ENCODE results near the gene RPL22.

Gene RPL22

GRCh38 chr1:6172549-6172948 lies 26.8 kb downstream of the RPL22 start:
- no peak for DNase-seq (ENCODE audit: low spot score)

- no peak for DNase-seq (ENCODE audit: low spot score)
Measured at GRCh38 chr1:6171548-6172124, 27.8 kb downstream of the RPL22 start.

- no peak for DNase-seq (ENCODE audit: low spot score)
Measured at GRCh38 chr1:6170742-6171201, 28.6 kb downstream of the RPL22 start.

GRCh38 chr1:6170116-6170741 lies 29.2 kb downstream of the RPL22 start:
- no peak for DNase-seq (ENCODE audit: low spot score)

GRCh38 chr1:6168947-6169586 lies 30.3 kb downstream of the RPL22 start:
- DNase-seq (ENCODE audit: low spot score): no peak

- no peak for DNase-seq (ENCODE audit: low spot score)
Measured at GRCh38 chr1:6167391-6168303, 31.7 kb downstream of the RPL22 start.

- DNase-seq (ENCODE audit: low spot score): no peak
Measured at GRCh38 chr1:6166655-6167390, 32.6 kb downstream of the RPL22 start.

GRCh38 chr1:6166221-6166620 lies 33.2 kb downstream of the RPL22 start:
- DNase-seq (ENCODE audit: low spot score): no peak

- no peak for DNase-seq (ENCODE audit: low spot score)
Measured at GRCh38 chr1:6165441-6165985, 33.9 kb downstream of the RPL22 start.

- DNase-seq (ENCODE audit: low spot score): no peak
Measured at GRCh38 chr1:6165027-6165426, 34.4 kb downstream of the RPL22 start.

GRCh38 chr1:6163973-6164617 lies 35.3 kb downstream of the RPL22 start:
- DNase-seq (ENCODE audit: low spot score): no peak

- DNase-seq (ENCODE audit: low spot score): no peak
Measured at GRCh38 chr1:6163191-6163972, 36.0 kb downstream of the RPL22 start.

GRCh38 chr1:6162773-6163172 lies 36.6 kb downstream of the RPL22 start:
- no peak for DNase-seq (ENCODE audit: low spot score)

GRCh38 chr1:6162341-6162740 lies 37.1 kb downstream of the RPL22 start:
- DNase-seq (ENCODE audit: low spot score): no peak

GRCh38 chr1:6158181-6158580 lies 41.2 kb downstream of the RPL22 start:
- no peak for DNase-seq (ENCODE audit: low spot score)

GRCh38 chr1:6157528-6158174 lies 41.7 kb downstream of the RPL22 start:
- no peak for DNase-seq (ENCODE audit: low spot score)

- DNase-seq (ENCODE audit: low spot score): no peak
Measured at GRCh38 chr1:6157132-6157527, 42.3 kb downstream of the RPL22 start.

- no peak for DNase-seq (ENCODE audit: low spot score)
Measured at GRCh38 chr1:6154525-6155319, 44.7 kb downstream of the RPL22 start.

GRCh38 chr1:6152882-6153281 lies 46.5 kb downstream of the RPL22 start:
- DNase-seq (ENCODE audit: low spot score): no peak
